Heart right ventricle (tissue), 16 donors: Measurements from ENCODE around the gene HPSE. TPM values are rescaled to one million over a fixed set of nuclear protein-coding genes. Genes with fewer than 3 reads are reported as not detected.

ENCODE experiments used
- ATAC-seq, 8 donors: fragments of 200-7000 bp; cut with Tn5 transposase; one replicate each; pipeline ENCODE4 v1.9.1; 2020; ENCODE audit warnings: mild to moderate bottlenecking in 8 of 8, moderate library complexity in 8 of 8, moderate number of reproducible peaks in 1 of 8
- DNase-seq, 2 donors: peaks; one replicate each; pipeline ENCODE4 v3.0.0-alpha.2; 2020
- H3K27ac ChIP-seq, 10 donors: fragments of 200-600 bp; sonication (generic) in 2 of 10; one replicate each; pipeline versions ENCODE4 v1.5.0 to v1.8.0; 2020 to 2022; ENCODE audit warnings: mild to moderate bottlenecking in 3 of 10
- H3K27me3 ChIP-seq, 7 donors: fragments of 200-600 bp; one replicate each; pipeline ENCODE4 v1.8.0; 2021 to 2022; ENCODE audit warnings: mild to moderate bottlenecking in 2 of 7
- H3K36me3 ChIP-seq, 9 donors: fragments of 200-600 bp; sonication (generic) in 1 of 9; one replicate each; pipeline versions ENCODE4 v1.5.0 to v1.8.0; 2020 to 2022; ENCODE audit warnings: mild to moderate bottlenecking in 2 of 9
- H3K4me1 ChIP-seq, 9 donors: fragments of 200-600 bp; sonication (generic) in 1 of 9; one replicate each; pipeline versions ENCODE4 v1.5.0 to v1.8.0; 2020 to 2022; ENCODE audit warnings: mild to moderate bottlenecking in 4 of 9
- H3K4me3 ChIP-seq, 10 donors: fragments of 200-600 bp; sonication (generic) in 2 of 10; one replicate each; pipeline versions ENCODE4 v1.5.0 to v1.8.0; 2020 to 2022; ENCODE audit warnings: mild to moderate bottlenecking in 7 of 10, moderate library complexity in 2 of 10
- H3K9me3 ChIP-seq, 11 donors: fragments of 200-600 bp in 10 of 11; sonication (generic) in 2 of 11; one replicate each; pipeline versions ENCODE4 v1.5.0 to v1.8.0; 2013 to 2022; ENCODE audit warnings: mild to moderate bottlenecking in 2 of 11, control low read depth in 1 of 11, moderate library complexity in 1 of 11
- WGBS, 2 donors: extraction: QIAGEN DNeasy Blood & Tissue Kit; methylation state at CpG; one replicate each; pipeline ENCODE4 v1.1.7; 2013; ENCODE audit warnings: inconsistent platforms in 1 of 2; 5-methylcytosine and 5-hydroxymethylcytosine counted together
- intact Hi-C, 10 donors: fragments of 100-400 bp; cut with DNase I; formaldehyde crosslinking; loops; one replicate each; pipeline versions ENCODE4 v1.11.1 to v1.14.2; 2022
- polyA plus RNA-seq, 2 donors: library from polyadenylated mRNA; stranded (reverse); fragments of 200-250 nt; gene quantifications; one replicate each; pipeline ENCODE4 v1.2.3, GENCODE V29; 2013
- total RNA-seq, 10 donors: library from RNA; stranded (reverse); fragmentation: NEBNext Ultra II Directional in 3 of 10; extraction: Animal tissue kit (Norgen Biotek cat#: 25700) in 3 of 10; gene quantifications; one replicate each; pipeline versions ENCODE4 v1.2.1 to v1.2.4, GENCODE V29; 2021 to 2023
- TF ChIP-seq, protein P1 (sequence below), 9 donors: fragments of 200-600 bp; sonication (generic) in 2 of 9; IDR thresholded peaks; one replicate each; pipeline versions ENCODE4 v1.5.0 to v1.8.0; 2021 to 2022; ENCODE audit warnings: antibody characterized with exemption in 9 of 9, mild to moderate bottlenecking in 5 of 9, moderate library complexity in 1 of 9
- donor health status: Arrhythmogenic right ventricular cardiomyopathy.
- donor health status: ischemic (EF 13 %, LVEDD 7.1; RV severe dilation, severe dysfunction).
- donor health status: healthy with polysubstance abuse.
- donor health status: DM: no; HTN: yes; CAD: no.
- donor health status: DM: no; HTN: no; CAD: no.
- donor health status: ischemic (EF 25% LVEDD 6.9; RV normal size, moderate dysfunction).
- donor health status: ischemic (EF 25% LVEDD 5.7; RV mildly dilated, moderate dysfunction).
- donor health status: healthy.
- donor health status: DM: yes; HTN: yes; CAD: no.
- donor health status: Ischemic cardiomyopathy.
- donor health status: ischemic (EF 35%, LVEDD 5.7; RV mildly dilated, moderate dysfunction).
- donor health status: nonischemic (EF 11% LVEDD 7.7; RV severe dilation, severe dysfunction).
- donor health status: DM: yes; HTN: yes; CAD: no.
- donor health status: PGD.
- donor health status: ischemic (EF 29% LVEDD 5.4; RV normal size, mild dysfunction).
- donor health status: nonischemic (EF 23%, LVEDD 6.1; RV moderate dilation, normal function).

Gene HPSE
- total and polyA plus RNA-seq, 12 donors, result 0.15 to 2.4 (median 0.39) TPM

DNA sequence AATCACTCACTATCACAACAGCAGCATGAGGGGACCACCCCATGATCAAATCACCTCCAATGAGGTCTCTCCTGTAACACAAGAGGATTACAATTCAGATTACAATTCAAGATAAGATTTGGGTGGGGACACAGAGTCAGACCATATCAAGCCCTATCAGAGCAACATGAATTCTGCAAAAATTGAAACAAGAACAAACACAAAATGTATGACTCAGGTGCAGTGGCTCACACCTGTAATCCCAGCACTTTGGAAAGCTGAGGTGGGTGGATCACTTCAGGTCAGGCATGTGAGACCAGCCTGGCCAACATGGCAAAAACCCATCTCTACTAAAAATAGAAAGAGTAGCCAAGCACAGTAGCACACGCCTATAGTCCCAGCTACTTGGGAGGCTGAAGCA lies 13.4 kb upstream of the HPSE start:
- 74 to 84% methylated on average over 1 of the region's 1 CpG for WGBS, 2 donors
- Histone ChIP-seq H3K36me3 (no peaks in the 10 kb centered on the region), H3K27me3 (peaks cover 0 to 3% (median 0%) of the 10 kb centered on the region in 7 donors), H3K4me3 (no peak overlapping the region), H3K4me1 (no peaks in the 10 kb centered on the region), H3K9me3 (peaks cover 0 to 20% (median 0%) of the 10 kb centered on the region in 11 donors), H3K27ac (no peak overlapping the region)
- DNase-seq (no peak), ATAC-seq (no peak)
- intact Hi-C loops, result no loop called here
- TF ChIP-seq, protein P1, sequence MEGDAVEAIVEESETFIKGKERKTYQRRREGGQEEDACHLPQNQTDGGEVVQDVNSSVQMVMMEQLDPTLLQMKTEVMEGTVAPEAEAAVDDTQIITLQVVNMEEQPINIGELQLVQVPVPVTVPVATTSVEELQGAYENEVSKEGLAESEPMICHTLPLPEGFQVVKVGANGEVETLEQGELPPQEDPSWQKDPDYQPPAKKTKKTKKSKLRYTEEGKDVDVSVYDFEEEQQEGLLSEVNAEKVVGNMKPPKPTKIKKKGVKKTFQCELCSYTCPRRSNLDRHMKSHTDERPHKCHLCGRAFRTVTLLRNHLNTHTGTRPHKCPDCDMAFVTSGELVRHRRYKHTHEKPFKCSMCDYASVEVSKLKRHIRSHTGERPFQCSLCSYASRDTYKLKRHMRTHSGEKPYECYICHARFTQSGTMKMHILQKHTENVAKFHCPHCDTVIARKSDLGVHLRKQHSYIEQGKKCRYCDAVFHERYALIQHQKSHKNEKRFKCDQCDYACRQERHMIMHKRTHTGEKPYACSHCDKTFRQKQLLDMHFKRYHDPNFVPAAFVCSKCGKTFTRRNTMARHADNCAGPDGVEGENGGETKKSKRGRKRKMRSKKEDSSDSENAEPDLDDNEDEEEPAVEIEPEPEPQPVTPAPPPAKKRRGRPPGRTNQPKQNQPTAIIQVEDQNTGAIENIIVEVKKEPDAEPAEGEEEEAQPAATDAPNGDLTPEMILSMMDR (IDR thresholded peaks at IDR 0.05), result no peak

DNA sequence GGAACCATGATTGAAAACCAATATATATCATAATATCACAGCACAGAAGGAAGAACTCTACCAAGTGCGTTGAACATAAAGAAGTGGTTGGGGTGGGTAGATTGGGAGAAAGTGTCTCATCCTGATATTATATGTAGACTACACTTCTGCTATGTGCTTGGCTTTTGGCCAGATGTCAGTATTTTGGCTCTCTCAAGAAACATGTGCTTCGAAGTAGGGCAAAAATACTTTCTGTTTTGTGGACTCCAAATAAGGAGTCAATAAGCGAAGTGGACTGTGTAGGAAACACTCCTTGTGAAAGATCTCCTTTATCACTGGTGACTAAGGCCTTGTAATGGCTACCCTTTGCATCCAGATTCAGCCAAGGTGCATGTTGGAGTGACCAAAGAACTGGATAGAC lies 7.8 kb upstream of the HPSE start:
- TF ChIP-seq, protein P1 (IDR thresholded peaks at IDR 0.05), result no peak

DNA sequence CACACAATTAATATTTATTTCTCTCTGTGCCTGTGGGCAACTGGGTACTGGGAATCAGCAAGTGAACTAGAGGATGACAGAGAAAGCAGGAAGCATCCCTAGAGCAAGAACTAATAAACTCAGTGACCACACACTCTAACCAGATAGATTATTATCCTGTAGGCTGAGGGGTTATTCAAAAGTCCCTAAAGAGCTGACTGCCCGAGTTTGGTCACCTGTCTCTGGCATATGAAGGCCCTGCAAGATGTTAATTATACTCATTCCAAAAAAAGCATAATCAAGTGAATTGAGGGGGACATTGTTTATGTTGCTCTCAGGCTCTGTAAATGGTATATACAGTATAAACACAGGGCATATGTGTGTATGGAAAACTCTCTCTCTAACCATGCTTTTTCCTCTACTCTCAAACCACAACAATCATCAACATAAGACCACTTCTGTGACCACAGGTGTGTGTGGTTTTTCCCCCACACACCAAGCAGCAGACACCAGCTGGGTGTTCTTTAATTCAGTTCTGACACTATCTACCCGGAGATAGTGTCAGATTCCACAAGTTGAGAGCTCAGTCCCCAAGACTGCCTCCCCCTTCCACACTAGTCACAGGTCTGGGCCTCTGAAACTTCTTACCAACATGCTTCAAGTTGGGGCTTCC lies 6.2 kb upstream of the HPSE start:
- no peaks in the 10 kb centered on the region for H3K4me1 ChIP-seq
- TF ChIP-seq, protein P1 (IDR thresholded peaks at IDR 0.05), result no peak
- DNase-seq (no peak), ATAC-seq (no peak)
- no peak overlapping the region for H3K4me3 ChIP-seq
- 31 to 32% methylated on average over 2 of the region's 2 CpGs for WGBS, 2 donors
- H3K27me3 ChIP-seq, result peaks cover 0 to 13% (median 9%) of the 10 kb centered on the region in 7 donors
- peaks cover 0 to 24% (median 10%) of the 10 kb centered on the region in 11 donors for H3K9me3 ChIP-seq
- H3K36me3 ChIP-seq, result no peaks in the 10 kb centered on the region
- intact Hi-C loops, result no loop called here
- no peak overlapping the region for H3K27ac ChIP-seq

More for the DNA sequence above, 7.8 kb upstream of the HPSE start:
- no peak for ATAC-seq
- H3K4me3 ChIP-seq, result no peak overlapping the region
- DNase-seq, result no peak
- H3K27ac ChIP-seq, result no peak overlapping the region
- intact Hi-C loops, result no loop called here
- no peaks in the 10 kb centered on the region for H3K4me1 ChIP-seq
- peaks cover 0 to 4% (median 0%) of the 10 kb centered on the region in 7 donors for H3K27me3 ChIP-seq
- no peaks in the 10 kb centered on the region for H3K36me3 ChIP-seq
- H3K9me3 ChIP-seq, result peaks cover 0 to 35% (median 10%) of the 10 kb centered on the region in 11 donors
- 67 to 77% methylated on average over 3 of the region's 3 CpGs for WGBS, 2 donors

DNA sequence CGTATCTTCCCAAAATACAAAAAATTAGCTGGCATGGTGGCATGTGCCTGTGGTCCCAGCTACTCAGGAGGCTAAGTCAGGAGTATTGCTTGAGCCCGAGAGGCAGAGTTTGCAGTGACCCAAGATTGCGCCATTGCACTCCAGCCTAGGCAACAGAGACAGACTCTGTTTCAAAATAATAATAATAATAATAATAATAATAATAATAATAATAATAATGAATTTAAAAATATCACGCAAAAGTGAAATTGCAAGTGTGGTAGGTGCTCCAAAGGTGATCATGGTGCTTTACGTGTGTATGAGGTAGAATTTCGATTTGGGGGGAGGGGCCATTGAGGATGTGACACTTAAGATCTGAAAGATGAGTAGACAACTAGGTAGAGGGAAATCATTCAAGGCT lies 4.9 kb upstream of the HPSE start:
- H3K4me3 ChIP-seq, result no peak overlapping the region
- DNase-seq, result no peak
- H3K27ac ChIP-seq, result no peak overlapping the region
- H3K27me3 ChIP-seq, result peaks cover 0 to 26% (median 19%) of the 10 kb centered on the region in 7 donors
- ATAC-seq, result no peak
- 93 to 94% methylated on average over 6 of the region's 6 CpGs for WGBS, 2 donors
- H3K36me3 ChIP-seq, result no peaks in the 10 kb centered on the region
- TF ChIP-seq, protein P1 (IDR thresholded peaks at IDR 0.05), result no peak
- intact Hi-C loops, result no loop called here
- peaks cover 0 to 24% (median 10%) of the 10 kb centered on the region in 11 donors for H3K9me3 ChIP-seq
- H3K4me1 ChIP-seq, result peaks cover 0 to 11% (median 8%) of the 10 kb centered on the region in 9 donors
